GM19328 (cell line): Measurements from ENCODE around the gene CCDC43.
"Not testable (repeated sequence)": the region's sequence is repeated elsewhere in the genome, so short reads cannot be mapped to it uniquely, and the experiment has no call there.

ENCODE experiments used
- ATAC-seq: cut with Tn5 transposase; IDR thresholded peaks from one replicate; pipeline ENCODE4 v1.9.1; 2021; ENCODE audit warnings: mild to moderate bottlenecking, moderate library complexity; ENCODE audit not compliant: unreplicated experiment

Gene CCDC43, protein sequence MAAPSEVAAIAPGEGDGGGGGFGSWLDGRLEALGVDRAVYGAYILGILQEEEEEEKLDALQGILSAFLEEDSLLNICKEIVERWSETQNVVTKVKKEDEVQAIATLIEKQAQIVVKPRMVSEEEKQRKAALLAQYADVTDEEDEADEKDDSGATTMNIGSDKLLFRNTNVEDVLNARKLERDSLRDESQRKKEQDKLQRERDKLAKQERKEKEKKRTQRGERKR

DNA sequence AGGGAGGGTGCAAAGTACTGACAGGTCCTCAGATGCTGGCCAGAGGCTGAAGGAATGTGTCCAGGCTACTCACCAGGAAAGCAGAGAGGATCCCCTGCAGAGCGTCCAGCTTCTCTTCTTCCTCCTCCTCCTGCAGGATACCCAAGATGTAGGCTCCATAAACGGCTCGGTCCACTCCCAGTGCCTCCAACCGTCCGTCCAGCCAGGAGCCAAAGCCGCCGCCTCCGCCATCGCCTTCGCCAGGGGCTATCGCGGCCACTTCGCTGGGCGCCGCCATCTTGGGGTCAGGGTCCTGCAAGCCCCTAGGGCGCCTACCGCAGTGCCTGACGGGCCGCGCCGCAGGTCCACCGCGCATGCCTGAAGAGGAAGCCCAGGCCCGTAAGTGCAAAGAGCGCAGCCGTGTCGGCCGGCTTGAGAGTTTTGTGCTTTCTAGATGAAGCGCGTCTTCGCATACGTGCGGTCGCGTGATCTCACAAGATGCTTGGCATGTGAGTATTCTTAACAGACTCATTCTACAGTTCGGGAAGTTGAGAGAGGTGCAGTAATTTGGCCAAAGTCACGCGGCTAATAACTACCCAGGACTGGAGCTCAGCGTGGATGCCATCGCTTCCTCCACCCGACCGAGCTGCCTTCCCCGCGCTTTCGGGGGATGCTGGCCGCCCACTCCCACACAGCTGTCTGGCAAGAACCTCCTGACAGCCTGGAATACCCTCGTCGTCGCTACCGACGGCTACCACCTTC is at the start of gene CCDC43:
Gene CCDC43, minus strand, starts transcription at position 300 of the 741 bp plus-strand sequence. Its CDS starts 23 bp downstream, at position 277.
- ATAC-seq: peak; percentile 74

GRCh38 chr17:44738214-44738906 is 48.8 kb upstream of the CCDC43 start:
- no peak for ATAC-seq

DNA sequence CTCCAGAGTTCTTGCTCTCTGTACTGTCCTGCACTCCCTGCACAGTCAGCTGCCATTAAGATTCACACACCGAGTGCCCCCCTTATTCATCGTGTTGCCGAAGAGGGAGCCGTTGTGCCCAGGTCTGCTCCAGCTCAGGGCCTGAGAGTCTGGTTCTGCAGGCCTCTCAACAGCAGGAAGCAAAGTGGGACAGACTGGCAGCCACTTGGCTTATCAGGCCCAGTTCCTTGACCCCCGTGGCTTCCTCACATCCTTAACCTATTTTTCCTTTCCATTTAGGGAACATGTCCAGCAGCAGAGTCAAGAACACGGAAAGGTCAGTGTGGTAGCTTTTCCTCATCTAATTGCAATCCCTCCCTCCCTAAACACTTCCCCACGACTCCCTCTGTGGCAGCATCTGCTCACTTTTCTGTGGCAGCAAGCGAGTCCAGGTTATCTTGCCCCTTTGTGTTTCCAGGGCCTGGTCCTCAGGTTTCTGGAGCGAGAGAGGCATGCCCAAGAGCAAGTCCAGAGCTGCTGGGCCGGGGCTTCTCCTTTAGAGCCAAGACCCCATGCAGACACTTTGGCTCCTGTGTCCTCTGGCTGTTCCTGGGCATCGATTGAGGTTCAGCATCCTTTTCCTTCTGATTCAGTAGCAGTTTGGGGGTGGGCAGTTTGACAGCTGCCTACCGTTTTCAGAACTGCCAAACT is 47.1 kb upstream of the CCDC43 start:
- no peak for ATAC-seq

GRCh38 chr17:44734272-44734671 is 44.7 kb upstream of the CCDC43 start:
- no peak for ATAC-seq

DNA sequence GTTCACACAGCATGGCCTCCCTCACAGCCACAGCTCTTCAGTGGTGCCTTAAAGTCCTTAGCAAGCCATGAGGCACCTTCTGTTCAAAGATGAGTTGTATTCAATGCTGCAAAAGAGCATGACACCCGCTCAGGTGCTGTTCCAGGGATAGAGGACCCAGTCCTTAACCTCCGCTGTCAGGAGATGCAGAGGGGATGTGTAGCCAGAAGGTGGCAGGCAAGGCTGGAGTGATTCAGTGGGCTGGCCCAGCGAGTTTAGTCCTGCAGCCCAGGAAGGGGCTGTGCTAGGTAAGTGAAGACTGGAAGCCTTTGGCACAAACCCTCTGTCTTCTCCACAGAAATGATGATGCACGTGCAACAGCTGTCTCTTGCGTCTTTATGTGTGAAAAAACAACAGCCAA is 44.2 kb upstream of the CCDC43 start:
- ATAC-seq: no peak

DNA sequence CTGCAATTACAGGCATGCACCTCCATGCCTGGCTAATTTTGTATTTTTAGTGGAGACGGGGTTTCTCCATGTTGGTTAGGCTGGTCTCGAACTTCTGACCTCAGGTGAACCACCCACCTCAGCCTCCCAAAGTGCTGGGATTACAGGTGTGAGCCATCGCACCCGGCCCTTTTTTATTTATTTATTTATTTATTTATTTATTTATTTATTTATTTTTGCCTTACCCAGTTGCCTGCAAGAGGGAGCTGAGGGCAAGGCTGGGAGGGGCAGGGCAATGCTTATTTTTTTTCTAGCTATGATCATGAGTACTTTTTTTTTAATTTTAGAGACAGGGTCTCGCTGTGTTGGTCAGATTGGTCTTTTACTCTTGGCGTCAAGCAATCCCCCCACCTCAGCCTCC is 36.5 kb upstream of the CCDC43 start:
- not testable (repeated sequence) for ATAC-seq

DNA sequence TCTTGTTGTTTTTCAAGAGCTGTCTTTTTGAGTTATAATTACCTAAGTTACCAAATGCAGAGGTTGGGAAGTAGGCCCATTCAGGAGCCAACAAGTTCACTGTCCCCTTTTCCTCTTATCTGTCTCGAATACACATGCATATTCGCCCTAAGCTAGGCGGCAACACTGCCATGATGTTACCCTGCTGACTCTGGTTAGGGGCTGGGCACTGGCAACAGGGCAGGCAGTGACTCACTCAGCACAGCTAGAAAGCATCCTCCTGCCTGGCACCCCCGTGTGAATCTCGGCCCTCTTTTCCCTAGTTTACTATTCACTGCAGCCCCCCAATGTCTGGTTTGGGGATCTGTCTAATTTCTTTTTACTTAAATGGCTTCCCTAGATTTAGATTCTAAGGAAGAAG is 32.7 kb upstream of the CCDC43 start:
- ATAC-seq: no peak

- no peak for ATAC-seq
These were observed 29.9 kb upstream of the CCDC43 start for GRCh38 chr17:44719444-44719843.

GRCh38 chr17:44708401-44709263 is 19.1 kb upstream of the CCDC43 start, which contains the start of gene DBF4B:
DBF4B (plus strand) TSS chr17:44708665; CDS start chr17:44708821, 156 bp downstream.
- no peak for ATAC-seq

DNA sequence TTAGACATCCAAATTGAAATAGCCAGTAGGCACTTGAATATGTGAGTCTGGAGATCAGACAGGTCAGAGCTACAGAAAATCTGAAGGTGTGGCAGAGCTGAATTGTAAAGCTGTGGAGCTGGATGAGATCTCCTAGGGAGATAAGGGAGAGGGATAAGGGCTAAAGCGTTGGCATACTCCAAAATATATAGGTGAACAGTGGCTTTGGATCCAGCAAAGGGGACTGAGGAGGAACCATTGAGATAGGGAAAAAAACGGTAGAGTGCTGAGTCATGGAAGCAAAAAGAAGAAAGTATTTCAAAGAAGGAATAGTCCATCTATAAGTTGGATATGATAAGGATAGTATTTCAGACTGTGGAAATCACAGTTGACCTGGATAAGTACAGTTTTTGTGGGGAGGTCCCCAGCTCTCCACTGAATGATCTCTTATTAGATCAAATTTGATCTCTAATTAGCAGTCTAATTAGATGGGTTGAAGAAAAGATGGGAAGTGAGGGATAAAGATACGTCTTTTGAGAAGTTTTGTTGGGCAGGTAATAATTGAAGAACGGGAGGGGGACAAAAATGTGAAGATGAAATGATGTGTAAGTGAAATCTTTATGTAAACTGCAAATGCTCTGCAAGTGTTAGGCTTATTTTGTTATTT is 18.3 kb upstream of the CCDC43 start:
- no peak for ATAC-seq

DNA sequence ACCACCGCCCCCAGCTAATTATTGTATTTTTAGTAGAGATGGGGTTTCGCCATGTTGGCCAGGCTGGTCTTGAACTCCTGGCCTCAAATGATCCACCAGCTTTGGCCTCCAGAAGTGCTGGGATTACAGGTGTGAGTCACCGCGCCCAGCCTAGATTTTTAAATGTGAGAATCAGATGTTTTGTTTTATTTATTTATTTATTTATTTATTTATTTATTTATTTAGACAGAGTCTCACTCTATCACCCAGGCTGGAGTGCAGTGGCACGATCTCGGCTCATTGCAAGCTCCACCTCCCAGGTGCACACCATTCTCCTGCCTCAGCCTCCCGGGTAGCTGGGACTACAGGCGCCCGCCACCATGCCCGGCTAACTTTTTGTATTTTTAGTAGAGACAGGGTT is 10.7 kb upstream of the CCDC43 start:
- ATAC-seq: not testable (repeated sequence)

GRCh38 chr17:44693609-44694008 is 4.0 kb upstream of the CCDC43 start:
- no peak for ATAC-seq

- not testable (repeated sequence) for ATAC-seq
These were observed 1.2 kb upstream of the CCDC43 start for GRCh38 chr17:44690746-44691306.

GRCh38 chr17:44688675-44689476 is 700 bp downstream of the CCDC43 start:
- no peak for ATAC-seq

GRCh38 chr17:44688200-44688599 is 1.4 kb downstream of the CCDC43 start:
- no peak for ATAC-seq

GRCh38 chr17:44687756-44688155 is 1.8 kb downstream of the CCDC43 start:
- no peak for ATAC-seq

DNA sequence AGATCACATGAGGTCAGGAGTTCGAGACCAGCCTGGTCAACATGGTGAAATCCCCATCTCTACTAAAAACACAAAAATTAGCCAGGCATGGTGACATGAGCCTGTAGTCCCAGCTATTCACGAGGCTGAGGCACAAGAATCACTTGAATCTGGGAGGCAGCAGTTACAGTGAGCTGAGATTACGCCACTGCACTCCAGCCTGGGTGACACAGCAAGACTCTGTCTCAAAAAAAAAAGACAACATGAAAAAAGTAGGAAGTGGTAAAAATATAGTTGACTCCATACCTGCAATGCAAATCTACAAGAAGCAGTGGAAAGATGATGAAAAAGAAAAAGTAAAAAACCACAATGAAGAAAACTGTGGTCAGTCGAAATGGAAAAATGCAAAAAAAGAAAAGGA is 6.3 kb downstream of the CCDC43 start:
- ATAC-seq: not testable (repeated sequence)

DNA sequence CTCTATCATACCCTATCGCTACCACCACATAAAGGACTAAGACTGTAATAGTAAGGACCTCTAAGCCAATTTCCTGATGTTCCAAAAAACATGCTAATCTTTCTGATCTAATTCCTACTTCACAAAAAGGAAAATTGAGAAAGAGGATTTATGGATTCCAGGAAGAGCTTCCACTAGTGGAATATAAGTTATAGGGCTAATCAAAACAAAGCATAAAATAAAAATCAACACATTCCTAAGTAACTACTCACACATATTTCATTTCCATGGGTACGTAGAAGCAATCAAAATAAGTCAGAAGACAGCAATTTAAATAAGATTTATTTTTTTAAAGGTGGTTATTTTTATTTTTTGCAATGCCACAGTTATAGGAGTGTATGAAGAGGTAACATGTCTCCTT is 12.4 kb downstream of the CCDC43 start:
- ATAC-seq: no peak

DNA sequence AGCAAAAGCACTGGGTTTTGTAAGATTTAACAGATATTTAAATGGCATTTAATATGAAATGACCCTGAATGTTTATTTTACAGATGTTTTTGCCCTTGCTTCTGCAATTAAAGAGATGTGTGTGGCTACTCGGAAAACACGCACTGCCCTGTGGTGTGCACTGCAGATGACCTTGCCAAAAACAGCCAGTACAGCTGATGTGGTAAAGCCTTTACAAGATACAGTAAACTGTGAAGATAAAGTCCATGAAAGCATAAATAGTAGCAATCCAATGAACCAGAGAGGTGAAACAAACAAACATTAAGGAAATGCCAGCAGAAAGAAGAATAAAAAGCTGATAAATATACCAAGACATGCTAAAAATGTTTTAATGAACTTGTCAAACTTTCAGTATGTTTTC is 15.7 kb downstream of the CCDC43 start:
- no peak for ATAC-seq
